Peyer's patch (tissue), 4 donors: ENCODE measurements around the gene DPCD.

Source experiments
- POLR2A ChIP-seq, 2 donors: fragments of 450-650 bp; IDR thresholded peaks; one replicate each; pipeline ENCODE4 v1.5.1; 2017; ENCODE audit warnings: antibody characterized with exemption in 2 of 2, mild to moderate bottlenecking in 2 of 2, moderate library complexity in 2 of 2
- TF ChIP-seq, protein P1 (sequence below), 6 experiments: fragments of 450-650 bp in 4 of 6; fragments of 200-600 bp in 2 of 6; sonication (generic) in 1 of 6; IDR thresholded peaks; one replicate each; pipeline ENCODE4 v1.5.1; 2017 to 2019; ENCODE audit warnings: antibody characterized with exemption in 6 of 6, mild to moderate bottlenecking in 3 of 6, moderate library complexity in 1 of 6

DNA sequence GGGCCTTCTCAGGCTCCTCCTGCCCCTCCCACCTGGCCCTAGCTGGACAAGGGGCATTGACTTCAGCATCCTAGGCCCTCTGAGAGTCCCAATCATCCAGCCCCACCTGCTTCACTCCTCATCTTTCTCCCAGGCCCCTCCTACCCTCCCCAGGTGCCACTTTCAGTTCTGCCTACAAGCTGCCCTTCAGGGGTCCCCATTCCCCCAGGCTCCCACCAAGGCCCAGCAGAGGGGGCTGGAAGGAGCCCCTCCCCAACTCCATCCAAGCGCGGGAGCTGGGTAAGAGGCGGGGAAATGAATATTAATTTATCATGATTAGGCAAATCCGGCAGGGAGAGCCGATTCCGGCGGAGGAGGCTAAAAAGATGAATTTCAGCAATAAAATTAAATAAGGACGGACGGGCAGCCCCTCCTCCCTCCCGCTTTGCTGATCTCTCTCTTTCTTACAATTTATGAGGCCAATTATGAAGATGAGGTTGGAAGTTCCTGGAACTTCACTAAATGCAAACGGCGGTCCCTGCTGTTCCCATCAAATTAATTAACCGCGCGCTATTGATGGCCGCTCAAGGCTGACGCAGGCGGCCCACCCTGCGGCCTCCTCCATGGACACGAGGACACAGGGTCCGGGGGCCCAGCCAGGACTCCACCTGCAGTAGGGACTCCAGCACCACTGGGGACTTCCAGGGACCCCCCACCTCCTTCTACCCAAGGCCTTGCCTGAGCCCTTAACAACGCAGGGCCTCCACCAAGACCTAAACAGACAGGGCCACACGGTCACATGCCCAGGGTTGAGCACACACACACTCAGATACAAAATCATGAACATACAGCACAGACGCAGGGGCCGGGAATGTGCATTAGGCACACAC is 14.0 kb upstream of the DPCD start:
- TF ChIP-seq, protein P1, sequence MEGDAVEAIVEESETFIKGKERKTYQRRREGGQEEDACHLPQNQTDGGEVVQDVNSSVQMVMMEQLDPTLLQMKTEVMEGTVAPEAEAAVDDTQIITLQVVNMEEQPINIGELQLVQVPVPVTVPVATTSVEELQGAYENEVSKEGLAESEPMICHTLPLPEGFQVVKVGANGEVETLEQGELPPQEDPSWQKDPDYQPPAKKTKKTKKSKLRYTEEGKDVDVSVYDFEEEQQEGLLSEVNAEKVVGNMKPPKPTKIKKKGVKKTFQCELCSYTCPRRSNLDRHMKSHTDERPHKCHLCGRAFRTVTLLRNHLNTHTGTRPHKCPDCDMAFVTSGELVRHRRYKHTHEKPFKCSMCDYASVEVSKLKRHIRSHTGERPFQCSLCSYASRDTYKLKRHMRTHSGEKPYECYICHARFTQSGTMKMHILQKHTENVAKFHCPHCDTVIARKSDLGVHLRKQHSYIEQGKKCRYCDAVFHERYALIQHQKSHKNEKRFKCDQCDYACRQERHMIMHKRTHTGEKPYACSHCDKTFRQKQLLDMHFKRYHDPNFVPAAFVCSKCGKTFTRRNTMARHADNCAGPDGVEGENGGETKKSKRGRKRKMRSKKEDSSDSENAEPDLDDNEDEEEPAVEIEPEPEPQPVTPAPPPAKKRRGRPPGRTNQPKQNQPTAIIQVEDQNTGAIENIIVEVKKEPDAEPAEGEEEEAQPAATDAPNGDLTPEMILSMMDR (IDR thresholded peaks at IDR 0.05) = no peak
- no peak for TF ChIP-seq POLR2A (IDR thresholded peaks at IDR 0.05)
